B cell (primary cell): ENCODE measurements around the gene RGS7. TPM values are rescaled to one million over a fixed set of nuclear protein-coding genes. Genes with fewer than 3 reads are reported as not detected.

Experiments used
- ATAC-seq: fragments of 200-7000 bp; cut with Tn5 transposase; one replicate; pipeline ENCODE4 v1.10.0; 2021; ENCODE audit warnings: low read depth, mild to moderate bottlenecking, moderate number of reproducible peaks, moderate library complexity
- CTCF ChIA-PET: fragments of 350-600 bp; sonication (Branson Sonifier 250); formaldehyde crosslinking; loops from one replicate; lab custom pipeline; 2021; ENCODE audit warnings: antibody characterized with exemption, inconsistent platforms; lab: Charles Lee
- POLR2A ChIA-PET: fragments of 350-600 bp; sonication (Branson Sonifier 250); formaldehyde crosslinking; loops from one replicate; lab custom pipeline; 2021; ENCODE audit warnings: antibody characterized with exemption; lab: Charles Lee
- DNase-seq: peaks from one replicate; pipeline ENCODE4 v3.0.0; 2013
- H2AFZ ChIP-seq: 2 replicates; pipeline ENCODE4 v1.6.1; 2012; ENCODE audit warnings: mild to moderate bottlenecking, low read depth, low read length; ENCODE audit not compliant: insufficient read depth, poor library complexity, severe bottlenecking
- H3K27ac ChIP-seq, 2 donors: 1 replicate in 1 of 2; 2 replicates in 1 of 2; pipeline ENCODE4 v1.5.1; 2012 to 2013; ENCODE audit warnings: low read length in 2 of 2, mild to moderate bottlenecking in 2 of 2, moderate library complexity in 1 of 2
- H3K27me3 ChIP-seq, 4 experiments: fragments of 200-600 bp in 1 of 4; sonication (generic) in 1 of 4; replicated peaks in 1 of 4; 1 replicate in 2 of 4; 2 replicates in 2 of 4; pipeline versions ENCODE4 v1.6.1 to v1.7.0; 2013 to 2016; ENCODE audit warnings: low read length in 3 of 4, mild to moderate bottlenecking in 2 of 4, mixed read lengths in 1 of 4, moderate library complexity in 1 of 4; ENCODE audit not compliant: insufficient read depth in 4 of 4, control insufficient read depth in 3 of 4; ENCODE audit errors: control extremely low read depth in 1 of 4
- H3K36me3 ChIP-seq, 2 experiments: replicated peaks in 1 of 2; 1 replicate in 1 of 2; 2 replicates in 1 of 2; pipeline versions ENCODE4 v1.6.1 to v1.7.1; 2013; ENCODE audit warnings: low read length in 1 of 2; ENCODE audit not compliant: insufficient read depth in 2 of 2, control insufficient read depth in 1 of 2; ENCODE audit errors: control extremely low read depth in 1 of 2, extremely low read depth in 1 of 2
- H3K4me1 ChIP-seq, 2 donors: fragments of 200-600 bp in 1 of 2; sonication (generic) in 1 of 2; 1 replicate in 1 of 2; 2 replicates in 1 of 2; pipeline versions ENCODE4 v1.5.1 to v1.6.1; 2013 to 2017; ENCODE audit warnings: low read length in 2 of 2; ENCODE audit not compliant: control insufficient read depth in 2 of 2, insufficient read depth in 2 of 2
- H3K4me2 ChIP-seq: replicated peaks from 2 replicates; pipeline ENCODE3; 2012; ENCODE audit warnings: mild to moderate bottlenecking, low read depth, low read length; ENCODE audit not compliant: poor library complexity, severe bottlenecking
- H3K4me3 ChIP-seq, 5 experiments: fragments of 200-600 bp in 1 of 5; sonication (generic) in 1 of 5; 1 replicate in 3 of 5; 2 replicates in 2 of 5; pipeline versions ENCODE4 v1.5.1 to v1.7.0; 2011 to 2016; ENCODE audit warnings: low read length in 4 of 5, mild to moderate bottlenecking in 4 of 5, low read depth in 2 of 5, control low read depth in 1 of 5, moderate library complexity in 1 of 5; ENCODE audit not compliant: insufficient read depth in 1 of 5; ENCODE audit errors: control extremely low read depth in 1 of 5, extremely low read depth in 1 of 5
- H3K79me2 ChIP-seq: fragments of 200-600 bp; sonication (generic); one replicate; pipeline ENCODE4 v1.6.0; 2016; ENCODE audit warnings: low read length; ENCODE audit not compliant: control insufficient read depth, insufficient read depth
- H3K9ac ChIP-seq: fragments of 200-600 bp; sonication (generic); 2 replicates; pipeline ENCODE4 v1.6.1; 2017; ENCODE audit warnings: mild to moderate bottlenecking, low read length, moderate library complexity
- H3K9me3 ChIP-seq, 3 donors: one replicate each; pipeline versions ENCODE4 v1.6.1 to v1.7.1; 2013; ENCODE audit warnings: low read length in 2 of 3; ENCODE audit not compliant: control insufficient read depth in 2 of 3, insufficient read depth in 1 of 3; ENCODE audit errors: control extremely low read depth in 1 of 3
- H4K20me1 ChIP-seq: 2 replicates; pipeline ENCODE4 v1.6.0; 2012; ENCODE audit warnings: mild to moderate bottlenecking, low read length; ENCODE audit not compliant: insufficient read depth, control insufficient read depth, poor library complexity, severe bottlenecking
- H3K27ac Mint-ChIP-seq: one replicate; pipeline ENCODE4 v1.8.0; 2021; ENCODE audit warnings: mixed read lengths
- H3K27me3 Mint-ChIP-seq: one replicate; pipeline ENCODE4 v1.8.0; 2021; ENCODE audit warnings: mixed read lengths
- H3K4me1 Mint-ChIP-seq: one replicate; pipeline ENCODE4 v1.8.0; 2021; ENCODE audit warnings: mixed read lengths
- H3K4me3 Mint-ChIP-seq: one replicate; pipeline ENCODE4 v1.8.0; 2021; ENCODE audit warnings: mixed read lengths
- H3K9me3 Mint-ChIP-seq: one replicate; pipeline ENCODE4 v1.8.0; 2022; ENCODE audit warnings: mixed read lengths; ENCODE audit not compliant: insufficient read depth
- CTCF ChIP-seq: fragments of 200-600 bp; IDR thresholded peaks from one replicate; pipeline ENCODE4 v1.8.0; 2022; ENCODE audit warnings: antibody characterized with exemption, mild to moderate bottlenecking
- EZH2 ChIP-seq: IDR thresholded peaks from 2 replicates; pipeline ENCODE4 v1.6.1; 2012; ENCODE audit warnings: borderline replicate concordance, low read depth, mild to moderate bottlenecking, moderate library complexity, low read length; ENCODE audit not compliant: insufficient read depth, poor library complexity, severe bottlenecking
- WGBS: methylation state at CpG from one replicate; pipeline ENCODE4 v1.1.5; 2013; ENCODE audit warnings: missing lambda C conversion rate; ENCODE audit not compliant: insufficient coverage; 5-methylcytosine and 5-hydroxymethylcytosine counted together
- intact Hi-C: fragments of 100-400 bp; cut with micrococcal nuclease; formaldehyde crosslinking; loops from one replicate; pipeline ENCODE4 v1.10.0; 2022
- polyA plus RNA-seq: library from polyadenylated mRNA; depleted of rRNA; stranded (reverse); fragments of >200 nt; gene quantifications from 2 replicates; pipeline ENCODE4 v1.2.3, GENCODE V29; 2012
- total RNA-seq, 2 donors: library from RNA; stranded (reverse); fragments of 120-200 nt in 1 of 2; gene quantifications; 1 replicate in 1 of 2; 2 replicates in 1 of 2; pipeline versions ENCODE4 v1.2.3 to v1.2.4, GENCODE V29; 2013 to 2022

The RGS7 gene
- total and polyA plus RNA-seq, 2 donors (not counting 1 experiment from before 2014, with no cell fraction given): 0.15 to 1.8 TPM

- Mint-ChIP-seq H3K4me3 (no peak overlapping the region), H3K4me1 (no peaks in the 10 kb centered on the region), H3K27me3 (no peaks in the 10 kb centered on the region), H3K27ac (no peak overlapping the region), H3K9me3 (peaks cover 5% of the 10 kb centered on the region)
- Histone ChIP-seq H4K20me1 (no peaks in the 10 kb centered on the region), H3K27ac (no peak overlapping the region), H3K4me3 (no peak overlapping the region), H3K36me3 (no peaks in the 10 kb centered on the region), H2AFZ (no peak overlapping the region), H3K4me1 (no peaks in the 10 kb centered on the region), H3K27me3 (no peaks in the 10 kb centered on the region), H3K79me2 (no peaks in the 10 kb centered on the region), H3K9me3 (peaks cover 1 to 8% (median 7%) of the 10 kb centered on the region in 3 donors), H3K4me2 (no peak overlapping the region), H3K9ac (no peak overlapping the region)
- DNase-seq (no peak), ATAC-seq (no peak)
- POLR2A ChIA-PET: no interaction called here
- CTCF ChIA-PET: no interaction called here
- intact Hi-C loops: no loop called here
- WGBS: 93% methylated on average over 7 of the region's 12 CpGs
- TF ChIP-seq EZH2 (no peak), CTCF (no peak)
These were observed 415.2 kb downstream of the RGS7 start for GRCh38 chr1:240941701-240942370.

- Histone ChIP-seq H3K79me2 (no peaks in the 10 kb centered on the region), H4K20me1 (no peaks in the 10 kb centered on the region), H2AFZ (no peak overlapping the region), H3K27me3 (no peaks in the 10 kb centered on the region), H3K27ac (no peak overlapping the region), H3K4me1 (no peaks in the 10 kb centered on the region), H3K4me3 (no peak overlapping the region), H3K9ac (no peak overlapping the region), H3K4me2 (no peak overlapping the region), H3K36me3 (no peaks in the 10 kb centered on the region), H3K9me3 (peaks cover 2 to 12% (median 11%) of the 10 kb centered on the region in 3 donors)
- Mint-ChIP-seq H3K27ac (no peak overlapping the region), H3K9me3 (peaks cover 7% of the 10 kb centered on the region), H3K4me1 (no peaks in the 10 kb centered on the region), H3K4me3 (no peak overlapping the region), H3K27me3 (no peaks in the 10 kb centered on the region)
- ATAC-seq (no peak), DNase-seq (no peak)
- ChIA-PET POLR2A (no interaction called here), CTCF (no interaction called here)
- 97% methylated on average over 8 of the region's 11 CpGs for WGBS
- intact Hi-C loops: no loop called here
- TF ChIP-seq CTCF (no peak), EZH2 (no peak)
These were observed 419.9 kb downstream of the RGS7 start for GRCh38 chr1:240936911-240937668.
